ENCODE data around the gene MAGIX.

The MAGIX gene

DNA sequence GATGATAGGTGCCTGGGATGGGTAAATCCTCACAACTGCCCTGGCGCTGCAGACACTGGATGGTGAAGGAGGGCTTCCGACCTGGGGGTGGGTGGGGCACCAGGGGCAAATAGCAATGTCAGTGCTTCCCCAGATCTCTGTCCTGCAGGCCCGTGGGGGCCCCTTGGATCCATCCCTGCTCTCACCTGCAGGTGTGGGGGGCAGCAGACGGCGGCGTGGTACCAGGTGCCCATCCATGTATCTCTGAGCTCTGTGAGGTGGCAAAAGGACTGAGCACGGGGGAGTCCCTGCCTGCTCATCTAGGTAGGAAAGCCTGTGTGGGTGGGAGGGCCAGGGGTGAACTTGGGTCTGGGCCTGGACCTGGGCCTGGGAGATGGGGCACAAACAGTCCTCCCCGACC lies 44.0 kb downstream of the MAGIX start:
- no peak for DNase-seq (ENCODE audit: low read depth, low spot score)
- no peak for TF ChIP-seq CTCF (IDR thresholded peaks at IDR 0.05; ENCODE audit: insufficient read depth, low read length, missing control alignments)
- ChIA-PET CTCF (interaction anchor here (1.6 kb wide), 1 partner anchor 14 kb away, joined by 3 read pairs; no protein-coding TSS in a partner anchor), POLR2A (no interaction called here)
- no peak overlapping the region for H3K4me3 ChIP-seq (ENCODE audit: low read depth, low read length)

DNA sequence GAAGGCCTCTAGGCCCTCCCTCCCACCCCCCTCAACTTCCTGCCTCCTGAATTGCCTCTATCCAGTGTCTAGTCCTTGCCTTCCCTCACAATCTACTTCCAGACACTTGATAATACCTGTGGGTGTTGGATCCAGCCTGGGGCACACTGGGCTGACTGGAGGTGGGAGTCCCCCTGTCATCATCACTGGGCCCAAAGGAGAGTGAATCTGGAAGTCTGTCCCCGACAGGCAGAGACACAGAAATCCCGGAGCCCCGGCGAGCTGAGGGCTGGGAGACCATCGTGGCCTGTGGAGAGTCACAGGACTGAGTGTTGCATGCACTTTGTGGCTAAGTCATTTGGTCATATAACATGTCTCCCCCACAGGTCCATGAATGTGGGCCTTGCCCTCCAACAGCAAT lies 45.8 kb downstream of the MAGIX start:
- CTCF ChIA-PET: no interaction called here
- POLR2A ChIA-PET: no interaction called here
- DNase-seq (ENCODE audit: low read depth, low spot score): no peak
- TF ChIP-seq CTCF (IDR thresholded peaks at IDR 0.05; ENCODE audit: insufficient read depth, low read length, missing control alignments): no peak
- no peak overlapping the region for H3K4me3 ChIP-seq (ENCODE audit: low read depth, low read length)

- CTCF ChIA-PET: interaction anchor here (1.7 kb wide), 1 partner anchor 17 kb away, joined by 7 read pairs; no protein-coding TSS in a partner anchor
- H3K4me3 ChIP-seq (ENCODE audit: low read depth, low read length): no peak overlapping the region
- no peak for TF ChIP-seq CTCF (IDR thresholded peaks at IDR 0.05; ENCODE audit: insufficient read depth, low read length, missing control alignments)
- POLR2A ChIA-PET: no interaction called here
- DNase-seq (ENCODE audit: low read depth, low spot score): no peak
Observed at GRCh38 chrX:49209434-49210251, 47.1 kb downstream of the MAGIX start.

DNA sequence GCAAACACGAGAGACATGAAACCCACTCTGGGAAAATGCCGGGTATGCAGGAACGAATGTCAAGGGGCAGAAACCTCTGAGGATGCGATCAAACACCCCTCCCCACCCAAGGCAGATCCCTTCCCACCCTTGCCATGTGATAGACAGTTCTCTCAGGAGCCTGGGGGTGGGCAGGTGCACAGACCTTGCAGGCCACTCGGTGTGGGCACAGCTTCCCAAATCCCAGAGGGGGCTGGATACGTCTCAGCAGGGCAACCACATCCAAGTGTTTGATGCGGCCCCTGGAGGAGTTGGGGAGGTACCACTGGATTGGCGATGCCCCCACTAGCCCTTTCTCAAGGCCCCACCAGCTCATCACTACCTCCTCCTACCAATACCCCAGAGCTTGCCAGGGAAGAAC lies 47.8 kb downstream of the MAGIX start:
- ChIA-PET CTCF (interaction anchor here (1.1 to 1.7 kb wide), 2 partner anchors 18 kb away, joined by 3 to 7 read pairs; no protein-coding TSS in a partner anchor), POLR2A (no interaction called here)
- H3K4me3 ChIP-seq (ENCODE audit: low read depth, low read length): no peak overlapping the region
- no peak for DNase-seq (ENCODE audit: low read depth, low spot score)
- TF ChIP-seq CTCF (IDR thresholded peaks at IDR 0.05; ENCODE audit: insufficient read depth, low read length, missing control alignments): no peak

DNA sequence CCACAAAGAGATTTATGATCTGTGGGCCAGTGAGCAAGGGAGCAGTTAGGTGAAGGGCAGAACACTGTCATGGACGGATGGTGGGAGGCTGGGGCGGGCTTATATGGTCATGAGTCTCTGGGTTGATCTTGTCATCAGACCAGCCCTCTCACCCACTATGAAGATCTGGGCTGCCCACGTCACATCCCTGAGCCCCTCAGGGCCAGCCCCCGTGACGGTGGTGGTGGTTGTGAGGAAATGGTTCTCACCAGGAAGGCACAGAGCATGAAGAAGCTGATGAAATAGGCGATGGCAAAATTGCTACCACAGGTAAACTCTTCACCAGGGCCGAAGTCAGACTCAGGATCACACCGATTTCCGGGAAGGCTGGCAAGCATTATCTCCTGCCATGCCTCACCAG lies 48.5 kb downstream of the MAGIX start:
- H3K4me3 ChIP-seq (ENCODE audit: low read depth, low read length): no peak overlapping the region
- no peak for DNase-seq (ENCODE audit: low read depth, low spot score)
- ChIA-PET POLR2A (no interaction called here), CTCF (interaction anchor here (1.1 to 1.7 kb wide), 3 partner anchors 14 to 19 kb away, joined by 3 to 7 read pairs (median 3); no protein-coding TSS in a partner anchor)
- no peak for TF ChIP-seq CTCF (IDR thresholded peaks at IDR 0.05; ENCODE audit: insufficient read depth, low read length, missing control alignments)

DNA sequence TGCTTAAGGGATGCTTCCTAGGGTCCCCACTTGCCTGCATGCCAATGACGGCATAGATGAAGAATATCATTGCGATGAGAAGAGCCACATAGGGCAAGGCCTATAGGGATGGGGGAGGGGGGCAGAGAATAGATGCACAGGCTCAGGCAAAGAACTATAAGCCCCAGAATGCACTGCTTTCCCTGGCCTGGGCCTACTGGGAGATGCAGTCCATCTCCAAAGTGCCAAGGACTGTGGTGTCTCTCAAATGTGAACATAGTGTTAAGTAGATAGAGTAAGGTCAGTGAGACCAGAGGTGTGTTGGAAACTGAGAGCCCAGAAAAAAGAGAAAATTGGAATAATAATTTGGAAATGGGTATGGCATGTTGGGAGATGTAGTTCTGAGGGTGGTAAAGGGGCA lies 49.7 kb downstream of the MAGIX start:
- ChIA-PET CTCF (interaction anchor here (1.1 kb wide), 1 partner anchor 13 kb away, joined by 3 read pairs; no protein-coding TSS in a partner anchor), POLR2A (no interaction called here)

More for the DNA sequence above, 49.7 kb downstream of the MAGIX start:
- TF ChIP-seq CTCF (IDR thresholded peaks at IDR 0.05; ENCODE audit: insufficient read depth, low read length, missing control alignments): no peak
- DNase-seq (ENCODE audit: low read depth, low spot score): no peak
- no peak overlapping the region for H3K4me3 ChIP-seq (ENCODE audit: low read depth, low read length)

Data from AG04449 (cell line).